ENCODE measurements around the gene ZNF468.
"Not testable (repeated sequence)": the region's sequence is repeated elsewhere in the genome, so short reads cannot be mapped to it uniquely, and the experiment has no call there.

The ZNF468 gene

DNA sequence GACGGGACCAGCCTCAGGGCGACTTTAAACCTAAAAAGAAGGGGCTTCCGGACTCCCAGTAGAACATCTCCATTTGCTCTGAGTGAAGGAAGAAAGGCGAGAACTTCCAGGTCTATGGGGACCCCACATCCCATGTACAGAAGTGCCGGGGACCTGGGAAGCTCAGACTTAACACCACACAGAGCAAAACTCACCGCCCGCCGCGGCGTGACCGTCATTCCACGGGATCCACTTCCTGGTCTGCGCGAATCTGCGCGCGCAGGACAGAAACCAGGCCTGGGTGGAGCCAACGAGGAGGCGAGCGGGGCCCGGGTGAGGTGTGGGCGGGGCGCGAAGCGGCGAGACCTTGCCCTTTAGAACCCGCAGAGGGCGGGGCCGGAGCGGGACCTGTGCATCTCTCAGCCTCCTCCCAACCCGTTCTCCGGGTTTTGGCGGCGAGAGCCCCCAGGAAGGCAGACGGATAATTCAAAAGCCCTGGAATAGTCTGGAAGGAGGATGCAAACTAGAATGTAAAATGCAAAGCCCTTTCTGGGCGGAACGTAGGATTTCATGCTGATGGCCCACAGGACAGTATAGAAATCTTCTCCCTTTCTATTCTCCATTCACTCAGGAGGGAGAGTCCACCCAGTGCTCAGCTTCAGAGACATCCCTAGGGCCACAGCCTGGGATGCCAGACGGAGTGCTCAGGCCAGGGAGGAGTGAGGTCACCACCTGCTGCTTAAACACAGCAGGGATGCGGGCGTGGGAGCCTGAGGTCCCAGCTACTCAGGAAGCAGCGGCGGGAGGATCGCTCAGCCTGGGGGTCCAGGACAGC, at the start of gene ZNF468:
Gene ZNF468 (minus strand): TSS at position 242 of the 814 bp plus-strand sequence. CDS start 3,347 bp downstream, outside the sequence.
- H3K4me3 ChIP-seq (ENCODE audit: low read depth, low read length) = peak within 1 kb of the TSS; percentile 75

DNA sequence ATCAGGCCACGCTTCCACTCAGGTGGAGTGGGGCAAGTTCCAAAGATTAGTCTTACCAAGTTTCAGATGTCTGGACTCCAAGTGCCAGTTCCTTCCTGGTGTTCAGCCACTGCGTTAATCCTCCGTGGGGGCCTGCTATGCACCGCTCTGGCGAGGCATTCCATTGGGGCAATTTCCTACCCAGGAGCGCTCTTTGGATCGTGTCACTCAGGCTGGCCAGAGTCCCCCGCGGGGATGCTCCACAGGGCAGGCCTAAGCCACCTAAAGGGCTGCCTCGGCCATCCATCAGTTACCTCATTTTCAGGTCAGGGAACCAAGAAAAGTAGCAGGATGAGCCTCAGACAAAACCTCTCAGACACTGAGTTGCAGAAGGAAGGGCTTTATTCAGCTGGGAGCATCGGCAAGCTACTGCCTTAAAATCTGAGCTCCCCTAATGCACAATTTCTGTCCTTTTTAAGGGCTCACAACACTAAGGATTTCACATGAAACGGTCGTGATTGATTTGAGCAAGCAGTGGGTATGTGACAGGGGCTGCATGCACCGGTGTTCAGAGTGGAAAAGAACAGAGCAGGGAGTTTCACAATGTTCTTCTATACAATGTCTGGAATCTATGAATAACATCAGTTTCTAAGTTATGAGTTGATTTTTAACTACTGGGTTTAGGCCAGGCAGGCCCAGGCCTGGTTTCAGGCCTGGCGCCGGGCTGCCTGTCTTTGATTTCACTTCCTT, 46.8 kb upstream of the ZNF468 start:
- not testable (repeated sequence) for H3K4me3 ChIP-seq (ENCODE audit: low read depth, low read length)

DNA sequence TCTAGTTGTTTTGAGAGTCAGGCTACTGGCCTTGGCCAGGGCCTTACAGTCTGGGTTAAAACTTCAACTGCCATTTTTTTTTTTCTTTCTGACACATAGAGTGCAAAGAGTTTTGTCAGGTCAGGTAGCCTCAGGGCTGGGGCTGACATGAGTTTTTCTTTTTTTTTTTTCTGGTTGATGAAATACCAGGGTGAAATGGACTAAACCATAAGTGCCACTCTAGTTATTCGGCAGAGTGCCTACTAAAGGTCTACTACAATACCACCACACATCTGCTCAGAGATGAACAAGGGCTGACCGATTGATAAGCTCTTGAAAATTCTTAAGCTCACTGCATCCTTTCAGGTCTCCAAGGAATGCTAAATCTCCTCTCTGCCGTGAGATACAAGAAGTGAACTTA, 44.4 kb upstream of the ZNF468 start:
- H3K4me3 ChIP-seq (ENCODE audit: low read depth, low read length) = no peak overlapping the region

- H3K4me3 ChIP-seq (ENCODE audit: low read depth, low read length) = not testable (repeated sequence)
Observed at GRCh38 chr19:52898596-52898995, 41.2 kb upstream of the ZNF468 start.

DNA sequence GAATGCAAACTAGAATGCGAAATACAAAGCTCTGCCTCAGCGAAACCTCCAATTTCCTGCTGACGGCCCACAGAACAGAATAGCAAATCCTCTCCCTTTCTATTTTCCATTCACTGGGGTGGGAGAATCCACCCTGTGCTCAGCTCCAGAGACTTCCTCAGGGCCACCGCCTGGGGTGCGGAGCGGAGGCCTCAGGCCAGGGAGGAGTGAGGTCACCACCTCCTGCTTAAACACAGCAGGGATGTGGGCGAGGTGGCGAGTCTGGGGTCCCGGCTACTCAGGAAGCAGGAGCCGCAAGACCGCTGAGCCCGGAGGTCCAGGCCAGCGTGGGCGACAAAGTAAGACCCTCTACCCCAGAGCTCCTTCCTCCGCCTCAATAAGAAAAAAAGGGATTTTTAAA, 40.7 kb upstream of the ZNF468 start:
- H3K4me3 ChIP-seq (ENCODE audit: low read depth, low read length) = no peak overlapping the region

GRCh38 chr19:52897138-52897935, 39.9 kb upstream of the ZNF468 start, which contains the start of gene ZNF320:
TSS of gene ZNF320 (minus strand) at chr19:52897635. CDS start at chr19:52890255, 7,380 bp downstream.
- peak within 1 kb of the TSS; percentile 97 for H3K4me3 ChIP-seq (ENCODE audit: low read depth, low read length)

GRCh38 chr19:52896431-52897137, 39.2 kb upstream of the ZNF468 start:
- H3K4me3 ChIP-seq (ENCODE audit: low read depth, low read length) = peak overlapping the region; percentile 97

- H3K4me3 ChIP-seq (ENCODE audit: low read depth, low read length) = no peak overlapping the region
Observed at GRCh38 chr19:52891336-52891735, 33.9 kb upstream of the ZNF468 start.

GRCh38 chr19:52889931-52890330, 32.5 kb upstream of the ZNF468 start:
- no peak overlapping the region for H3K4me3 ChIP-seq (ENCODE audit: low read depth, low read length)

DNA sequence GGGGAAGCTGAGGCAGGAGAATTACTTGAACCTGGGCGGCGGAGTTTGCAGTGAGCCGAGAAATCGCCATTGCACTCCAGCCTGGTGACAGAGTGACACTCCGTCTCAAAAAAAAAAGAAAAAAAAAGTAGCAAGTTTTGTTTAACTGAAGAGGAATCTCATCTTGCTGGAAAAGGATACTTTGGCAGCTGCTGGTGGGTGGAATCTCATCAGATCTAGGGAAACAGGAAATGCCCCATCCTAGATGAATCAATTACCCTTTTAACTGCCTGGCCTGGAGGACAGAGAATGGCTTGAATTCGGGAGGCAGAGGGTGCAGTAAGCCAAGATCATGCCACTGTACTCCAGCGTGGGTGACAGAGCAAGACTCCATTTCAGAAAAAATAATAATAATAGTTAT, 31.7 kb upstream of the ZNF468 start:
- no peak overlapping the region for H3K4me3 ChIP-seq (ENCODE audit: low read depth, low read length)

DNA sequence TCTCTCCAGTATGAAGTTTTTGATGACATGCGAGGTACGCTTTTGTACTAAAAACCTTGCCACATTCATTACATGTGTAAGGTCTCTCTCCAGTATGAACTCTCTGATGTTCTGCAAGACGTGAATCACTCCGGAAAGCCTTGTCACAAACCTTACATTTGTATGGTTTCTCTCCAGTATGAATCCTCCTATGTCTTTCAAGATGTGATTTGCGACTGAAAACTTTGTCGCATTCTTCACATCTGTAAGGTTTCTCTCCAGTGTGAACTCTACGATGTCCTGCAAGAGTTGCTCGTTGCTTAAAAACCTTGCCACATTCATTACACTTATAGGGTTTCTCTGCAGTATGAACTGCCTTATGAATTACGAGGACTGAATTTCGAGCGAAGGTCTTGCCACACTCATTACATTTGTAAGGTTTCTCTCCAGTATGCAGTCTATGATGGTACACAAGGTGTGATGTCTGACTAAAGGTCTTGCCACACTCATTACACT, 23.5 kb upstream of the ZNF468 start:
- H3K4me3 ChIP-seq (ENCODE audit: low read depth, low read length) = no peak overlapping the region

DNA sequence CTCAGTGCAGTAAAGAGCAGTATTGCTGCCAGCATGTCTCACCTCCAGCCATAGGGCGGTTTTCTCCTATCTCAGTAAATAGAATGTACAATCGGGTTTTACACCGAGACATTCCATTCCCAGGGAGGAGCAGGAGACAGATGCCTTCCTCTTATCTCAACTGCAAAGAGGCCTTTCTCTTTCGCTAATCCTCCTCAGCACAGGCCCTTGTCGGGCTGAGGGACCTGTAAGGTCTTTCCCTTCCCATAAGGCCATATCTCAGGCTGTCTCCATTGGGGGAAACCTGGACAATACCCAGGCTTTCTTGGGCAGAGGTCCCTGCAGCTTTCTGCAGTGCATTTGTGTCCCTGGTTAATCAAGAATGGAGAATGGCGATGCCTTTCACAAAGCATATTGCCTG, 15.6 kb upstream of the ZNF468 start:
- H3K4me3 ChIP-seq (ENCODE audit: low read depth, low read length) = not testable (repeated sequence)

DNA sequence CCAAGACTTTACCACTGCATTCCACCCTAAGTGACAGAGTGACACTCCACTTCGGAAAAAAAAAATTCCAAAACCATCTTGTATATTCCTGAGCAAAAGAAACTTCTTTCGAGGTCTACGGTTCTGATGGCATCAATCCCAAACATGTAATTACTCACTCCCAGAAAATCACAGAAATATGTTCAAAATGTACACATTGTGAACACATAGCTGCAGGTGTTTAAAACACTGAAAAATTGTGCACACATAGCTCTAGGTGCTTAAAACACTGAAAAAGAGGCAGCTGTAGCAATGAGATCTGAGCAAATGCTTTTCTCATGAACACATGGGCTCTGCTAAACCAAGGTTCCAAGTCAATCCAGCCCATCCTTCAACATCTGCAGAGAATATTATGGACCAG, 14.0 kb upstream of the ZNF468 start:
- H3K4me3 ChIP-seq (ENCODE audit: low read depth, low read length) = no peak overlapping the region

DNA sequence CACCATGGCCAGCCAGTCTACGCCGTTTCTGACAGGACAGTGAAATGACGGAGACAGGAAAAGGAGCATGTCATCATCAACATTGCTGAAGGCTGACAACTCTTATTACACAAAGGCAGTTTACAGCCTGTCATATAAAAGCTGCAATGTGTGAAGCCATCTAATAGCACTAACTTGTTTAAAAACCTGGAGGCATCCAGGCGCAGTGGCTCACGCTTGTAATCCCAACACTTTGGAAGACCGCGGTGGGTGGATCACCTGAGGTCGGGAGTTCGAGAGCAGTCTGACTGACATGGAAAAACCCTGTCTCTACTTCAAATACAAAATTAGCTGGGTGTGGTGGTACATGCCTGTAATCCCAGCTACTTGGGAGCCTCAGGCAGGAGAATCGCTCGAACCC, 10.6 kb upstream of the ZNF468 start:
- not testable (repeated sequence) for H3K4me3 ChIP-seq (ENCODE audit: low read depth, low read length)

DNA sequence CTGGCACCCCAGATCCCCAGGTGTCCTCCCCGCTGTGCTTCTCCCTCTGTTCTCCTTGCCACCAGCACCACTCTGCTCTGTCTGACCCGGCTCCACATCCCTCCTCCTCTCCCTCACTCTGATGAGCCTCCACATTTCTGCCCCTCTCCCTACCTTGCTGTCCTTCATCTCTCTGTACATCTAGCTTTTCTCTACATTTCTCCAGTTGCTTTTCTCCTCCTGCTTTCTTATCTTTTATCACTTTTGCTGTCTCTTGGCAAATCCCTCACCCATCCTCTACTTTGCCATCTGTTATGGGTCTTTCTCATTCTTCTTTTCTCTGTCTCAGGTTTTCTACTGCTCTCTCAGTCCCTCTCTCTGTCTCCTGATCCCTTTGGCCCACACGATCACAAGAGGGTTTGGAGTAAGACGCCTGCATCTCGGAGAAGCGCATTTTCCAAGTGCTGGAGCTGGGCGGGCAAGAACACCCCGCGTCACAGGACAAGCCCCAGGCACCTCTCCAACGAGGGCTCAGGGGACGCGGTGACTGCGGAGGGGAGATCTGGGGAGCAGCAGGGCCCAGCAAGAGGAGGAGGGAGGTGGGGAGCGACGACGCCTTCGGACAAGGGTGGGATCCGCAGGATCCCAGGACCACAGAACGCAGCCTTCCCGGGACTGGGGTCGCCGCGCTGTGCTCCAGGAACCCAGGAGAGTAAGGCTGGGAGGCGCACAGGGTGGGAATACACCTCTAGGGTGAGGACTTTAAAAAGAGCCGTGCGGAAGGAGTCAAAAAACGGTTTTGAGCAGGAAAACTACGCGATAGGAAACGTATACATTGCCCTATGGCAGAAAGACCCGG, 660 bp downstream of the ZNF468 start:
- H3K4me3 ChIP-seq (ENCODE audit: low read depth, low read length) = peak overlapping the region; percentile 75

- not testable (repeated sequence) for H3K4me3 ChIP-seq (ENCODE audit: low read depth, low read length)
Observed at GRCh38 chr19:52847352-52847751, 10.1 kb downstream of the ZNF468 start.

DNA sequence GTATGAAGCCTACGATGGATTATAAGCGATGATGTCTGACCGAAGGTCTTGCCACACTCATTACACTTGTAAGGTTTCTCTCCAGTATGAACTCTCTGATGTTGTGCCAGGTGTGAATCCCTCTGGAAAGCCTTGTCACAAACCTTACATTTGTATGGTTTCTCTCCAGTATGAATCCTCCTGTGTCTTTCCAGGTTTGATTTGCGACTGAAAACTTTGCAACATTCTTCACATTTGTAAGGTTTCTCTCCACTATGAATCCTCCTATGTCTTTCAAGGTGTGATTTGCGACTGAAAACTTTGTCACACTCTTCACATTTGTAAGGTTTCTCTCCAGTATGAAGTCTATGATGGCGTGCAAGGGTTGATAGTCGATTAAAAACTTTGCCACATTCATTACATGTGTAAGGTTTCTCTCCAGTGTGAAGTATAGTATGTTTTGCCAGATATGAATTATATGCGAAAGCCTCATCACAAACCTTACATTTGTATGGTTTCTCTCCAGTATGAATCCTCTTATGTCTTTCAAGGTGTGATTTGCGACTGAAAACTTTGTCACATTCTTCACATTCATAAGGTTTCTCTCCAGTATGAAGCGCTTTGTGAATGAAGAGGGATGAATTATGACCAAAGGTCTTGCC, 16.5 kb downstream of the ZNF468 start:
- not testable (repeated sequence) for H3K4me3 ChIP-seq (ENCODE audit: low read depth, low read length)

GRCh38 chr19:52834289-52834688, 23.1 kb downstream of the ZNF468 start:
- H3K4me3 ChIP-seq (ENCODE audit: low read depth, low read length) = not testable (repeated sequence)

DNA sequence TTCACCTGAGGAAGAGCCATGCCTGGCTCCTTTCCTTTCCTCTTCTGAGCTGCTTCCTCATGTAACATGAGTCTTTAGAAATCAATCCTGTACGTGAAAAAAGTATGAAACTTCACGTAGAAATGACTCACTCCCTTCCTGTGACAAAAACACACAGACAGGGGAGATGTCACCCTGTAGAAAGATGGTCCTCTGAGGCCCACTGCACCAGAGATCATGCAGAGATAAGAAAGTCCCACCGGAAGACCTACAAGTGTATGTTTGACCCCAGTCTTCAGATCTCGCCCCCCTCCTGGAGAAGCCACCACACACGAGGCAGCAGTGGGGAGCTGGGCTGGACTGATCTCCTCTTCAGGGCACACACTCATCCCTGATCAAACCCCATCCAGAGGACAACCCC, 23.9 kb downstream of the ZNF468 start:
- not testable (repeated sequence) for H3K4me3 ChIP-seq (ENCODE audit: low read depth, low read length)

All from iPS-11a (cell line).